GM04503 (cell line): ENCODE results near the gene OMG.
"Not testable (repeated sequence)": the region's sequence is repeated elsewhere in the genome, so short reads cannot be mapped to it uniquely, and the experiment has no call there.

ENCODE experiments used
- DNase-seq: peaks from one replicate; pipeline ENCODE4 v3.0.0-alpha.2; 2012; ENCODE audit warnings: low read depth

Gene OMG, protein sequence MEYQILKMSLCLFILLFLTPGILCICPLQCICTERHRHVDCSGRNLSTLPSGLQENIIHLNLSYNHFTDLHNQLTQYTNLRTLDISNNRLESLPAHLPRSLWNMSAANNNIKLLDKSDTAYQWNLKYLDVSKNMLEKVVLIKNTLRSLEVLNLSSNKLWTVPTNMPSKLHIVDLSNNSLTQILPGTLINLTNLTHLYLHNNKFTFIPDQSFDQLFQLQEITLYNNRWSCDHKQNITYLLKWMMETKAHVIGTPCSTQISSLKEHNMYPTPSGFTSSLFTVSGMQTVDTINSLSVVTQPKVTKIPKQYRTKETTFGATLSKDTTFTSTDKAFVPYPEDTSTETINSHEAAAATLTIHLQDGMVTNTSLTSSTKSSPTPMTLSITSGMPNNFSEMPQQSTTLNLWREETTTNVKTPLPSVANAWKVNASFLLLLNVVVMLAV

DNA sequence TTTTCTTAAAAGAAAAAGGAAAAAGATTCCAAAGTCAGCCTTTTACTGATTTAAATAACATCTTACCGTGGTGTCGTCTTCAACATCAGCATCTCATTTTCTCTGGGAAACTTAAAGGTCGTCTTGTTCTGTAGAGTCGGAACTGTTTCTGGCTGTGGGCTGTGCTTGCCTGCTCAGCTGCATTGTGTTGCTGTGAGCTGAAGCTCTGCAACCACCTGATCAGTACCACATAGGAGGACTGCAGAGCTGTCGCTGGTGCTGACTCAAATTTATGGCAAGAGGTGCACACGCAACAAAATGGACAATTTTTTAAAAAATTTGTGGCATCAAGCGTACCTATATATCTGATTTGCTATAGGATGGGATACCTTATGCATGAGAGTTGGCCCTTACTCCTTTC, at the start of gene OMG:
Gene OMG, minus strand, starts transcription at position 150 of the 400 bp plus-strand sequence. CDS start 908 bp downstream, outside the sequence.
- DNase-seq = no peak

DNA sequence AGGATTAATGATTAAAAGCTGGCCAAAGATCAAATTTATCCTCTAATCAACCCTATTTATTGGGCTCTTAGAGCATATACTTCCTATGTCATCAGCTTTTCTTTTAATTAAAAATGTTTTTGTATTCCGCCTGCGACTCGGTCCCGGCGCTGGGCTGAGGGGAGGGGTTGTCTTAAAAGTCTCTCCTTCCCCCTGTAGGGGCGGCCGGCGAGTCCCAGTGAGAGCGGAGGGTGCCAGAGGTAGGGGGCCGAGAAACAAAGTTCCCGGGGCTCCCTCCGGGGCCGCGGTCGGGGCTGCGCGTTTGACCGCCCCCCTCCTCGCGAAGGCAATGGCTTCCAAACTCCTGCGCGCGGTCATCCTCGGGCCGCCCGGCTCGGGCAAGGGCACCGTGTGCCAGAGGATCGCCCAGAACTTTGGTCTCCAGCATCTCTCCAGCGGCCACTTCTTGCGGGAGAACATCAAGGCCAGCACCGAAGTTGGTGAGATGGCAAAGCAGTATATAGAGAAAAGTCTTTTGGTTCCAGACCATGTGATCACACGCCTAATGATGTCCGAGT, 48.2 kb upstream of the OMG start:
- DNase-seq = not testable (repeated sequence)

DNA sequence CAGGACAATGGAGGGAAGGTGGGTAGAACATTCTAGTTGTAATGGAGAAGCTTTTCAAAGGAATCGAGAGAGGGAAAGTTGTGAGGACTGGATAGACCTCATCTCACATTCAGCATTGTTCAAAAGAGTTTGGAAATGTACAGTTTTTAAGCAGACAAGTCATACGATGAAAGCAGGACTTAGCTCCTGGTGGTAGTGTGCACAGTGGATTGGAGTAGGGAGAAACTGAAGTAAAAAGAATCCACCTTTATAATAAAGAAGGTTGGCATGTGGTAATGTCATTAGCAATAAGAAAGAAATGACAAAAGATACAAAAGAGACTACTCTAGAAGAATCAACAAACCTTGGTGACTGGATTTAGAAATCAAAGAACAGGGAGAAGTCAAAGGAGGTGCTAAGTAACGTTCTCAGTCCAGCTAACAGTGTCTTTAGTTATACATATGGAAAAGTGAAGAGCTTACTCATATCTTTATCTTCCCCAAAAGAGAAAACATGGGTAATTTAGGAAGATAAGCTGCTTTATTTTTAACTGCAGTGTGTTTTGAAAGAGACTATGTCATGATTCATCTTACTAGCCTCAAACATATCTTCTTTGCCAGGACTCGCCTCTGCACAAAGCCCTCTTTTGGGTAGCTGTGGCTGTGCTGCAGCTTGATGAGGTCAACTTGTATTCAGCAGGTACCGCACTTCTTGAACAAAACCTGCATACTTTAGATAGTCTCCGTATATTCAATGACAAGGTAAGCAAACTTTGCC, 43.0 kb upstream of the OMG start:
- peak; percentile 30 for DNase-seq

DNA sequence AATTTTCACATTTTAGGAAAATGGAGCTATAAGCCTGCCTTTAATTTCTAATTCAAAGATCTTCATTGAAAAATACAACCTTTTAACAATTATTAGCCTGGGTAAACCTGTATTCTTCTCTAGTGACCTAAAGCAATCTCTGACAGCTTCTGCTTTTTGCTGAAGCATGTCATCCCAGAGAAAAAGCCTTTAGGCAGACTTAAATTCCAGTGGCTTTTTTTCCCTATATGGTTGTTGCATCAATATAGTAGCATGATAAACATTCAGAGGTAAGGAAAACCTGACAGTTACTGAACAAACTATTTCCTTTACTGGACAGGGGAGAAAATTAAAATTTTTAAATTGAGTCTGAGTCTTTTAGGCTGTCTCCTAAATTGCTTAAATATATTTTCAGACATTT, 32.2 kb upstream of the OMG start:
- DNase-seq = no peak

DNA sequence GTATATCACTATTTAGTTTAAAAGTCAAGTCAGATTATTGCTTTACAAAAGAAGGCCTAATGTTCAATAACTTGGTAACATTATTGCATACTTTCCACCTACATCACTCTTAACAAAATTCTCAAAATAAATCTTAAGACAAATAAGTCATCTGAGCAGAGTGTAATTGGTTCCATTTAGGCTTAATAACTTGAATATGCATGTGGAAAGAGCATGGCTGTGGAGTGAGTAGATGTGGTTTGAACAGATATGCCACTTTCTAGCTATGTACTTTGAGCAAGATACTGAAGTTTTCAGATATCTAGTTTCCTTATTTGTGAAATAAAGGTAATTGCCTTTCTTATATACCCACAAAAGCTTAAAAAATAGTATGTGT, 31.1 kb upstream of the OMG start:
- no peak for DNase-seq

DNA sequence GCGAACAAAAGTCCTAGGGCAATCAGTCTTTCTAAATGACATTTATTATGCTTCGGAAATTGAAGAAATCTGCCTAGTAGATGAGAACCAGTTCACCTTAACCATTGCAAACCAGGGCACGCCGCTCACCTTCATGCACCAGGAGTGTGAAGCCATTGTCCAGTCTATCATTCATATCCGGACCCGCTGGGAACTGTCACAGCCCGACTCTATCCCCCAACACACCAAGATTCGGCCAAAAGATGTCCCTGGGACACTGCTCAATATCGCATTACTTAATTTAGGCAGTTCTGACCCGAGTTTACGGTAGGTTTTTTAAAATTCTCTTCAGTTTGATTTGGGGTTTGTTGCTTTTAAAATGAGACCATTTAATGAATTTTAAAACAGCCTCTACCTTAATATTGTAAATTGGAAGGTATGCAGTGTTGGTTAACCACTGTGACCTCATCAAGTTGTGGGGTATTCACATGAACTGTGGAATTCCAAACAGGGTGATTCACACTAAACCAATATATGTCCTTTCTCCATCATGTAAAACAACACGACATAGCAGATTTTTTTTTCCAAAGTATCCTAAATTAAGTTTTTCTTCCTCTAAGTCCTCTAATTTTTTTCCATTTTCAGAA, 30.6 kb upstream of the OMG start:
- DNase-seq = peak; percentile 56

DNA sequence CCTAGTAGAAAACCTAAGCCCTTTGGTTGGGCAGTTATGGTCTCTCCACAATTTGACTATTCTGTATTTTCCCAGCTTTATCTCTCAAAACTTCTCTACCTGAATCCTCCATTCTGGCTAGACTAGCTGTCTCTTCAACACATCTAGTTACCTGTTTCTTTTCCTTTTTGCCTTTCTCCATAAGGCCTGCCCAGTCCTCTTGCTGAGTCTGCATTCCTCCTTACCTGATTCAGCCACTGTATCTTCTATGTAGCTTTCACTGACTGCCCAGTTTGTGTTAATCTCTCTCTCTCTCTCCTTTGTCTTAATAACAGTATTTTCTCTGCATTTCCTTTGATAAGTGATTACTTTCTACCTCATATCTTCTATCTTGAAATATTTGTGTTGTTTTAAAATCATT, 26.5 kb upstream of the OMG start:
- no peak for DNase-seq

DNA sequence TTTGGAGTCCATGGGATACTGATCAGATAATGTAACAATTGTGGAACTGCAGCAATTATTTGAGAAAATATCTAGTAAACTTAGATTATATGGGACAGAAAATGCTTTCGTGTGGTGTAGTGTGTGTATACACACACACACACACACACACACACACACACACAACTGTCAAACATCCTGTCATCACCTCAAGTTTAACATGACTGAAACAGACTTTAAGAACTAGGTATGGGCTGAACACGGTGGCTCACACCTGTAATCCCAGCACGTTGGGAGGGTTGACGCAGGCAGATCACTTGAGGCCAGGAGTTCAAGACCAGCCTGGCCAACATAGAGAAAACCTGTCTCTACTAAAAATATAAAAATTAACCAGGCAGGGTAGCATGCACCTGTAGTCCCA, 24.9 kb upstream of the OMG start:
- no peak for DNase-seq

DNA sequence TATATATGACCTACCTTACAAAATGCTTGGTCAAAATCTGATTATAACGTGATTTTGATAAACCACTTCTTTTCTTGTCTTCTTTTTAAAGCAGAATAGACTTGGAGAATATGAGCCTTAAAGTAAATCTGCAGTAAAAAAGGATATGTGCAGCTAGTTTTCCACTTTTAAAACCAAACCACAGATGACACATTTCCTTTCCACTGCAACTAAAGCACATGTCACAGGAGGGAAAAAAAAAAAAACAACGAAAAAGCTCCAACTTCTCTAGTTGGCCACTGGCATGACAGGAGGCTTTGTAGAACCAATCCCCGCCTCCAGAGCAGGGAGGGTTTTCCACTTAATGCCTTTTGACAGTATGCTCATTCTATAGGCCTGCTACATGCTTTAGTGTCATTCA, 24.4 kb upstream of the OMG start, which contains the start of gene EVI2A:
Gene EVI2A, minus strand, starts transcription at position 142 of the 400 bp plus-strand sequence. CDS start 2,609 bp downstream, outside the sequence.
- DNase-seq = peak; percentile 52

DNA sequence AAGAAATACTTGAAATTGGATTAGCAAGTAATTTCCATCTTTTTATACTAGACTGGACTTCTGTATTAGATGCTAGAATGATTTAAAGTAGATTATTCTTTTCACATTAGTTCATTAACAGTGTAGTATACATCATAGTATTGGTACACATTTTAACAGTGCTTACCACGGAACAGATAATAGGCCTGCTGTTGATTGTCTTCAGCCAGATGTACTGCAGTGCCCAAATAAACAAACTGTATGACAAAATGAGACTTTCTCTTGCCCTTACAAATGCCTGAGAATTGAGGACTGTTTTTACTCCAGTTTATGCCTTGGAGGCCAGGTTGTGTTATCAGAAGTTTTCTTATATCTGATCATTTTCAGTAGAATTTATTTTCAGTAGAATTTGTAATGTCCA, 23.8 kb upstream of the OMG start:
- no peak for DNase-seq

DNA sequence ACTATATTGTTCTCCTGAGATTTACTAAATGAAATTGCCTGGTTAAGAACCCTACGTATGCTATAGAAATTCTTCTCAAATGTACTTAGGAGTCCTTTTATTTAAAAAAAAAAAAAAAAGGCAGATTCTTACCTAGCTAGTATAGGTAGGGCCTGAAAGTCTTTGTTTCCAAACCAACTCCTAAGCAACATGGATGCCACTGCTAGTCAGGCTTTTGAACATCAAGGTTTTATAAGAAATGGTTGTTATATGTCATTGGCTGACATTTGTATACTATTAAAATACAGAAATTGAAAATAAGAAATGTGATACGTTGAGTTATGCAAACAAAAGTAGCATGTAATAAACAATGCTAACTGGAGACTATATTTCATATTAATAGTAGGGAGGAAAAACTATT, 23.2 kb upstream of the OMG start:
- no peak for DNase-seq

DNA sequence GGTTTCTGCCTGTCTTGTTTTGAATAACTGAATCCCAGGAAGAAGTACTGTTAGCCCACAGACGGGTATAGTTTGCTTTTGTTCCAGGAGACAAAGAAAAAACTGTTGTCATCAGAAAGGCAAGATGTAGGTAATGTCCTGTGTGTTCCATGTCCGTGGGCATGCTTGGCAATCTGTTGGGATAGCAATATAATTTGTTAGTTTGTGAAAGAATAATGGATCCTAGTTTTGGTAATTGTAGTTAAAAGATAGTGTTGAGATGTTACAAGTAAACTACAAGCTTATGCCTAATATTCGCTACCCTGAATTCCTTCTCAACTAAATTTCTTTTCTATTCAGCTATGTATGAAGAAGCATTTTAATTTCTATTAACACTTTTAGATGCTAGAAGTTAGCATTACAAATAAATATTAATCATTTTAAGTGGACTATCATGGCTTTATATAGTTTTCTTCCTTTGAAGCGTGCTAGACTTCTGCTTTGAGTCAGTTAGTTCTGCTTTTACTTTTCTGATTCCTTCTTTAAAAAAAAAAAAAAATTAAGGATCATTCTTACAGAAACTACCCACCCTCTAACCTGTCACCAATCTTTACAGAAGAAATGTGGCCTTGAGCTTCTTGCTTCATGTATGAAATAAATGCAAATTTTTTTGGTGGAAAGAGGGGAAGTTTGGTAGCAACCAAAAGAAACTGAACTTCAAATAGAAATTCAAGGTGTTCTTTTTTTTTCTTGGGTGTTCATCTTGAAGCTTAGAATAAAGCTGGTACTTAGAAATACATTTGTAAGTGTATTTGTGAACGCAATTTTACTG, 22.0 kb upstream of the OMG start:
- no peak for DNase-seq

DNA sequence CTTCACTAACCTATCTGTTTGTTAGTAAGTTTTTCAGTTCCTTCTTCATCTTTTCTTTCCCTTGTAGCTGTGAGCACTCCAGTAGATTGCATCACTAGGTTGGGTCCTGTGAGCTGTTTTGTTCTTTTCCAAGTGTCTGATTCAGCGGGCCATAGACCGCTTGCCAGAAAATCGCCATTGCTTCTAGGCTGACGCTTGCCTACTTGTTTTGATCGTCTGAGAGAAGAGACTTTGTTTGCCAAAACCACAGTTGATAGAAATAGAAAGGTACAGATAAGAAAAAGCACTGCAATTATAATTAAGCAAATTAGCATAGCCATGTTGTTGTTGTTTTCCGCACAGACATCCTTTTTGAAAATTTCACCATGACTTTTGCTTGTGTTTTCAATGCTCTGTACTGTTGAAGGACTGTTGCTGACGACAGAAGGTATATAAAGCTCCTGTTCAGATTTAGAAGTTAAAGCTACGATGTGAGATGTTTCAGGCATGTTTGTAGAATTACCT, 21.3 kb upstream of the OMG start:
- no peak for DNase-seq

DNA sequence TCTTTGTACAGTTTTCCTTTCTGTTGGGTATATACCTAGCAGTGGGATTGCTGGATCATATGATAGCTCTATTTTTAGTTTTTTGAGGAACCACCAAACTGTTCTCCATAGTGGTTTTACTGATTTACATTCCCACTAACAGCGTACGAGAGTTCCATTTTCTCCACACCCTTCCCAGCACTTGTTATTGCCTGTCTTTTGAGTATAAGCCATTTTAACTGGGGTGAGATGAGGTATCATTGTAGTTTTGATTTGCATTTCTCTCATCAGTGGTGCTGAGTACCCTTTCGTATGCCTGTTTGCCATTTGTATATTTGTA, 17.7 kb upstream of the OMG start:
- no peak for DNase-seq

DNA sequence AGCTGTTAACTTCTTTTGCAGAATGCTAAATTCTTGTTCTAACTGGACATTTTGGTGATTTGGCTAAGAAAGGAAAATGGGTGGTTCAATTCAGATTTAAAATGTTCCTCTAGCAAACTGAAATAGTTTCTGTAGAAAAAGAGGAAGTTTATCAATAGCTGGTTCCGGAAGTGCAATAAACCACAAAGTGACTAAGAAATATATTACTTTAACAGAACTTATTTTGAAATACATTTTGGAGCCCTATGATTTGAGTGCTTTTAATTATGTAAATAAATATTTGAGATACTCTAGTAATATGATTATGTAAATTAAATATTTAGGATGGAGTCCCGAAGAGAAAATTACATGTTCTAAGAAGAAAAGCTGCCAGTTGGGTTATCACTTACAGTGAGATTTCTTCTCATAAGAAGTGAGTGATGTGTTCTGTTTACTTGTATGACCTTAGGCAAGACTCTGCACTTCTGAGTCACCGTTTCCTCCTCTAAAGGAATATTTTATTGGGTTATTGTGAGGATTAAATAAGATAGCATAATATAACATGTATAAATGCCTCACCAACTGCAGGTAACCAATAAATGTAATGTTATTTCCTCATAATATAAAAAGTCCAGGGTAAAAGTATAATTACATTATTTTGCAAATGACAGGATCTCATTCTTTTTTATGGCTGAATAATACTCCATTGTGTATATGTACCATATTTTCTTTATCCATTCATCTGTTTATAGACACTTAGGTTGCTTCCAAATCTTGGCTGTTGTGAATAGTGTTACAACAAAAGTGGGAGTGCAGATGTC, 17.1 kb upstream of the OMG start, which contains the start of gene EVI2B:
Gene EVI2B, minus strand, starts transcription at position 73 of the 800 bp plus-strand sequence. CDS start 8,445 bp downstream, outside the sequence.
- no peak for DNase-seq

DNA sequence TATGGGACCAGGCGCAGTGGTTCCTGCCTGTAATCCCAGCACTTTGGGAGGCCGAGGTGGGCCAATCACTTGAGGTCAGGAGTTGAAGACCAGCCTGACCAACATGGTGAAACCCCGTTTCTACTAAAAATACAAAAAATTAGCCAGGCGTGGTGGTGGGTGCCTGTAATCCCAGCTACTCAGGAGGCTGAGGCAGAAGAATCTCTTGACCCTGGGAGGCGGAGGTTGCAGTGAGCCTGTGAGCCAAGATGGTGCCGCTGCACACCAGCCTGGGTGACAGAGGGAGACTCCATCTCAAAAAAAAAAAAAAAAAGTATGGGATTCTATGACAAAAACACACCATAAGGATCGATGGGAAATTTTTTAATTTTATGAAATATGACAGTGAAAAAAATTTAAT, 15.2 kb upstream of the OMG start:
- not testable (repeated sequence) for DNase-seq

DNA sequence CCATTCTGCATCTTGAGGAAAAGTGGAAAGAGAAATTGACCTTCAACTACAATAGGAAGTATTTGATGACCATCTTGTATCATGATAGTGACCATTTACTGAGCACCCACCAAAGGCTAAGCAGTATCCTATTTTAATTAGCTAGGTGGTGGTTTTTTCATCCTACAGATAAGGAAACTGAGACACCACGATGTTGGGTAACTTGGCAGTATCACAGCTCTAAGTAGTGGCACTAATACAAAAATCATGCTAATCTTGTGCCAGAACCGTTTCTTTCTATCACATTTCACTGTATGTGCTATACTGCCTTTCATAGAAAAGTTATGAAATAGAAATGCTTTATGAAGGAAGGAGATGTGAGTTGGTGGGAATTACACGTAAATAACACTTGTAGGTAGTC, 14.5 kb upstream of the OMG start:
- DNase-seq = no peak

DNA sequence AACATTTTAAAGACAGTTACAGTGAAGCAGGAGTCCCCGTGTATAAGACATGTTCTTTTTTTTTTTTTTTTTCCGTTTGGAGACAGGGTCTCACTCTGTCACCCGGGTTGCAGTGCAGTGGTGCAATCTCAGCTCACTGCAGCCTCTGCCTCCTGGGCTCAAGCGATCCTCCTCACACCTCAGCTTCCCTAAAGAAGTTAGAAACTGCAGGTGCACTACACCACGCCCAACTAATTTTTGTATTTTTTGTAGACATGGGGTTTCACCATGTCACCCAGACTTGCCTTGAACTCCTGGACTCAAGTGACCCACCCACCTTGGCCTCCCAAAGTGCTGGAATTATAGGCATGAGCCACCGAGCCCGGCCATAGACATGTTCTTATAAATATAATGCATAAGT, 13.8 kb upstream of the OMG start:
- DNase-seq = no peak

DNA sequence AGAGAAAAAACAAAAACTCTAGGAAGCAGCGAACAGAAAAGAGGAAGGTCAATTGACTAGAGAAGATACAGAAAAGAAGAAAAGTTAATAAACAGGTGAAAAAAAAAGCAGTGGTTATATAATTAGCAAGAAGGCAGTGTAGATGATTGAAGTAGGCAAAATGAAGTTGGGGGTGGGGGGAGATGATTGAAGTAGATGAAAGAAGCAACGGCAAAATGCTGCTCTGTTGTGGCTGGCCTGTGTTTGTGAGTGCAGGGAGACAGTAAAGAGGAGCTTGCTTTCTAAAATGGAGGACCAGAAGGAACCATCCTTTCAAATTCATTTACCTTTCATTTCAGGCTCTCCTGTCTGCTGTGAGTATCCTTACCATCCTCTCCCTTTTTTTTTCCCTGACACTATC, 13.2 kb upstream of the OMG start:
- DNase-seq = no peak

DNA sequence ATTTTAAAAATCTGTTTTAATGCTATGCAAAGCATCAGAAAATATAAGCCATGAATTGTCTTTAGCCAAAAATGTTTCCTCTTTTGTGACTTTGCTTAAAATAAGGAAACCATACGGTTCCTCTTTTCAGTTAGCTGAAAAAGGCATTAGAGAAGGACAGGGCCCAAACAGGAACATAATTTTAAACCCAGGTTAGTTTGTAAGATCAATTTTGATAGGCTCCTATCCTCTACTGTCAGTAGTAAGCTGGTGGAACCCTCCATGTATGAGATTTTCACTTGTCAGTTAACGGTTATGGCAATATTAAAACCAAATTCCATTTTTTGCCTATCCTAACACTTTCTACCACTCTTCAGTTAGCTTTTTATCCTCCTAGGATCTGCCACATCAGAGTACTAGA, 12.5 kb upstream of the OMG start:
- DNase-seq = no peak
